Right atrium auricular region (tissue), 2 donors: ENCODE data around the gene UGT1A6. TPM values are rescaled to one million over a fixed set of nuclear protein-coding genes. Genes with fewer than 3 reads are reported as not detected.

Experiments
- DNase-seq: peaks from one replicate; pipeline ENCODE4 v3.0.0-alpha.2; 2019; ENCODE audit warnings: low spot score
- H3K27ac ChIP-seq, 2 donors: fragments of 200-600 bp; sonication (generic); 1 replicate in 1 of 2; 2 replicates in 1 of 2; pipeline ENCODE4 v1.5.1; 2016 to 2019
- H3K27me3 ChIP-seq, 2 donors: fragments of 200-600 bp; sonication (generic); one replicate each; pipeline versions ENCODE4 v1.5.1 to v1.6.0; 2017 to 2019
- H3K36me3 ChIP-seq: fragments of 200-600 bp; sonication (generic); one replicate; pipeline ENCODE4 v1.5.1; 2016
- H3K4me1 ChIP-seq, 2 donors: fragments of 200-600 bp; sonication (generic); one replicate each; pipeline versions ENCODE4 v1.5.1 to v1.6.0; 2017 to 2019
- H3K4me3 ChIP-seq, 2 donors: fragments of 200-600 bp; sonication (generic); 1 replicate in 1 of 2; 2 replicates in 1 of 2; pipeline ENCODE4 v1.5.1; 2017 to 2019; ENCODE audit warnings: mild to moderate bottlenecking in 1 of 2, moderate library complexity in 1 of 2
- H3K9me3 ChIP-seq, 2 donors: fragments of 200-600 bp; sonication (generic); one replicate each; pipeline ENCODE4 v1.5.1; 2019
- total RNA-seq, 2 donors: library from RNA; depleted of rRNA; stranded (reverse); fragments of >200 nt; gene quantifications; one replicate each; pipeline ENCODE4 v1.1.0, GENCODE V29; 2016
- TF ChIP-seq, protein P1 (sequence below), 2 donors: fragments of 200-600 bp; sonication (generic); IDR thresholded peaks; one replicate each; pipeline ENCODE4 v1.5.1; 2019; ENCODE audit warnings: antibody characterized with exemption in 2 of 2

The UGT1A6 gene
- total RNA-seq, 2 donors from 2014 or later = not detected

DNA sequence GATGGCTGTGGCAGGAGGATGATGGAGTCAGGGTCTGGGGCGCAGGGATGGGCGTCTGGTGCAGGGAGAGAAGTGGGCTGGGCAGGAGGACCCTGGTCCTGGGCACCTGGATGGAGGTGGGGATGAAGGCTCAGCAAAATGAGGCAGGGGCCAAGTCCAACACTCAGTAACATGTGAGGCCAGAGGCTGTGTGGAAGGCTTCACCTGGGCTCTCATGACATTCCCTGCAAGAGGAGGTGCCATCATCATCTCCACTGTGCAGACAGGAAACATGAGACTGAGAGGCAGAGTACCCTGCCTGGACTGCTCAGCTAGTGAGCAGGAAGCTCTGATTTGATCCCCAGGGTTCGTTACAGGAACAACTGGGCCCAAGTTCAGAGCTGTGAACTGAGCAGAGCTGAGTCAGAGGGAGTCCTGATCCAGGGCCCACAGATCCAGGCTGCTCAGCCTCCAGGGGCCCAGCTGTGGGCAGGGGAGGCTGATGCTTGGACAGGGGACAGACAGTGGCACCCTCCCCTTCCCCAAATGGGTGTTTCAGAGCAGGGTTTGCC is 124.7 kb downstream of the UGT1A6 start:
- no peaks in the 10 kb centered on the region for H3K27me3 ChIP-seq
- TF ChIP-seq, protein P1, sequence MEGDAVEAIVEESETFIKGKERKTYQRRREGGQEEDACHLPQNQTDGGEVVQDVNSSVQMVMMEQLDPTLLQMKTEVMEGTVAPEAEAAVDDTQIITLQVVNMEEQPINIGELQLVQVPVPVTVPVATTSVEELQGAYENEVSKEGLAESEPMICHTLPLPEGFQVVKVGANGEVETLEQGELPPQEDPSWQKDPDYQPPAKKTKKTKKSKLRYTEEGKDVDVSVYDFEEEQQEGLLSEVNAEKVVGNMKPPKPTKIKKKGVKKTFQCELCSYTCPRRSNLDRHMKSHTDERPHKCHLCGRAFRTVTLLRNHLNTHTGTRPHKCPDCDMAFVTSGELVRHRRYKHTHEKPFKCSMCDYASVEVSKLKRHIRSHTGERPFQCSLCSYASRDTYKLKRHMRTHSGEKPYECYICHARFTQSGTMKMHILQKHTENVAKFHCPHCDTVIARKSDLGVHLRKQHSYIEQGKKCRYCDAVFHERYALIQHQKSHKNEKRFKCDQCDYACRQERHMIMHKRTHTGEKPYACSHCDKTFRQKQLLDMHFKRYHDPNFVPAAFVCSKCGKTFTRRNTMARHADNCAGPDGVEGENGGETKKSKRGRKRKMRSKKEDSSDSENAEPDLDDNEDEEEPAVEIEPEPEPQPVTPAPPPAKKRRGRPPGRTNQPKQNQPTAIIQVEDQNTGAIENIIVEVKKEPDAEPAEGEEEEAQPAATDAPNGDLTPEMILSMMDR (IDR thresholded peaks at IDR 0.05) = no peak
- no peaks in the 10 kb centered on the region for H3K4me1 ChIP-seq
- DNase-seq = no peak
- no peak overlapping the region for H3K27ac ChIP-seq
- H3K9me3 ChIP-seq = peaks cover 0 to 10% of the 10 kb centered on the region in 2 donors
- H3K36me3 ChIP-seq = no peaks in the 10 kb centered on the region
- no peak overlapping the region for H3K4me3 ChIP-seq

DNA sequence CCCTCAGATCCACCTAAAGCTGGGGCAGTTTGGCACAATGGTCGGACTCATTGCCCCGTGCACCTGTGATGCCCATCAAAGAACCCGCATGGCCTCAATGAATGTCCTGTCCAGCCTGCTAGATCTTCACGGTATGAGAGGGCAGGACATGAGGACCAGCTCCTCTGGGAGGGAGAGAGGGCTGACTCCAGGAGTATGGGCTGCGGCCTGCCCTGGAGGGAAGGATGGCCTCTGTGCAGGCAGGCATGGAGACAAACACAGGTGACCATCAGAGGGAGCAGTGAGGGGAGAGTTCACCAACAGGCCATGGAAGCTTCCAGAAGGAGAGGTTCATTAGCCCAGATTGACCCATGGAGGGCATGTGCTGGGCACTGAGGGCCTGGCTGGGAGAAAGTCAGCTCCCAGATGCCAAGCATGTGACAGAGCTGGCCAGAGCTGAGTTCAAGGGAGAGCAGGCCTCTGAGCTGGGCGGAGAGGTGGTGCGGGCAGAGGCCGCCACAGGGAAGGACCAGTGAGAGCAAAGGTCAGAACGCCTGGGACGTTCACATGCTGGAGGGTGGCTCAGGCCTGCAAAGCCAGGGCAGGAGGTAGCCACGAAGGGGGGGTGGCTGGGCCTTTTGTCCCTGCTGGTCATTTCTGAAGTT is 125.4 kb downstream of the UGT1A6 start:
- Histone ChIP-seq H3K4me1 (no peaks in the 10 kb centered on the region), H3K9me3 (peaks cover 0 to 10% of the 10 kb centered on the region in 2 donors), H3K4me3 (no peak overlapping the region), H3K36me3 (no peaks in the 10 kb centered on the region), H3K27ac (no peak overlapping the region), H3K27me3 (no peaks in the 10 kb centered on the region)
- no peak for DNase-seq
- TF ChIP-seq, protein P1 (IDR thresholded peaks at IDR 0.05) = no peak

DNA sequence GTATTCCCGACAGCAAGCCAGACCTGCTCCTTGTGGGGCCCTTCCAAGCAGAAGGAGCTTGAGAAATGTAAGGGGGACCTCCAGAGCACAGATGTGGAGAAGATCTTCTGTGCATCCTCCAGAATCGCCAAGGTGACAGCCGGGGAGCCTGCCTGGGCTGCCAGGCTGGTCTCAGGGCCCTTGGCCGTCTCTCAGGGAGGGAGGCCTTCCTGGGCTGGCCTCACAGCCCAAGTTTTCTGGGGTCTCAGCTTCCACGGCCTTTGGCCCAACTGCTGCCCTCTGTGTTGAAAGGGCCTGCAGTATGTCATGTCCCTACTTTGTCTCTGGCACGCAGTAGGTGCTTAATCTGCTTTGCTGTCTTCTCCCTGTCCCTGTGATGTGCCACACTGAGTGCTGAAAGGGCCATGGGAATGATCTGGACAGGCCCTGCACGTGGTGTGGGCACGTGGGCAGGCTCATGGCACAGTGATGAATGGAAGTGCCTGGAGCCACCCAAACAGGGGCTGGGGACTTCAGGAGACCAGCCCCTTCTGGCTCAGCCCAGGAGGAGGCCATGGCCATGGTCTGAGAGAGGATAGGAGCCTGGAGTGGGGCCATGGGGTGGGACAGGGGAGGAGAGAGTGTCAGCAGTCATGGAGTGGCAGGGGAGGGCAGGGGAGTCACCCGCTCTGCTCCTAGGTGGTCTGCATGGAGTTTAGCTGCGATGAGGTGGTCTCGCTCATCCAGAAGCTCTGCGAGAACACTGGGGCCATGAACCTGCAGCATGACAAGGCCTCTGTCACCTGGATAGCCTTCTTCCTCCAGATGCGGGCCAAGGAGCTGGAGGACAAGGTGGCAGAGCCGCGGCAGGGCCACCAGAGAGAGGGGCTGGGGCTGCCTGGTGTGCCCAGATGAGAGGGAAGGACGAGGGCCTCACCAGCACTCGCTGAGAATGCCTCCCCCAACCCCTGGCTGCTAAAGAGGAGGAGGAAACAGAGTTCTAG is 126.2 kb downstream of the UGT1A6 start:
- Histone ChIP-seq H3K27me3 (no peaks in the 10 kb centered on the region), H3K9me3 (peaks cover 0 to 10% of the 10 kb centered on the region in 2 donors), H3K4me3 (no peak overlapping the region), H3K4me1 (no peaks in the 10 kb centered on the region), H3K27ac (no peak overlapping the region), H3K36me3 (no peaks in the 10 kb centered on the region)
- DNase-seq = no peak
- TF ChIP-seq, protein P1 (IDR thresholded peaks at IDR 0.05) = no peak

DNA sequence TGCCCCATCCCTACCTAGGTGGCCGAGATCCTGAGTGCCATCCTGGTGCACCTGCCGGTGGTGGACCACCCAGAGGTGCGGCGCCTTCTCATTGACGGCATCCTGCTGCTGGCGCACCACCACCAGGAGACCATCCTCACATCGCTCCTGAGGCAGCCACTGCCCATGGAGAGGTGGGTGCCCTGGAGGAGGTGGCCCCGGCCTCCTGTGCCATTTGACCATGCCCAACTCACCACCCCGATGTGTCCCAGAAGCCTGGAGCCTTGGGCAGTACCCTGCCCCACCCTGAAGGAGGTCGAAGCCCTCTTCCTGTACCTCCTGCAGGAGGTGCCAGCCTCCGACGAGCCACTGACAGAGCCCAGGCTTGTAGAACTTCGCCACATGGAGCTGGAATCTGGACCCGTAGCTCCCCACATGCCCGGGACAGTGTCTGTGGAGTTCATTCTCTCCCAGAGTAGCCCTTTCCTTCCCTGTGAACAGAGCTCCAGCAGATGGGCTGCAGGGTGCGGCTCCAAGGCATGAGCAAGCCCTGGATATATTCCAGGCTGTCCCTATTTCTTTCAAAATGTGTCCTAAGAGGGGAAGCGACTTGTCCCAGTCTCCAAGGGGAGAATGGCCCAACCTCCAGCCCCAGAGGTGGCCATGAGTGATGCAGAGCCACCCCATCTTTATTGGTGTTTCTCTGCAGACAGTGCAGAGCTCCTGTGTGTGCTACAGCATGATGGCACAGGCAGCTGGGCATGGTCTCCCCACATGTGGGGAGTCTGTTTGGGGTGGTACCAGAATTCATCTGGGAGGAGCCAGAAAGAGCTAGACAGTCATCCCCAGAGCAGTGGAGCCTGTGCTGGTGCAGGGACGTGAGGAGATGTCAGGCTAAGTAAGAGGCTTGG is 127.4 kb downstream of the UGT1A6 start:
- Histone ChIP-seq H3K4me1 (no peaks in the 10 kb centered on the region), H3K36me3 (no peaks in the 10 kb centered on the region), H3K9me3 (peaks cover 0 to 10% of the 10 kb centered on the region in 2 donors), H3K27me3 (no peaks in the 10 kb centered on the region), H3K27ac (no peak overlapping the region), H3K4me3 (no peak overlapping the region)
- DNase-seq = no peak
- TF ChIP-seq, protein P1 (IDR thresholded peaks at IDR 0.05) = no peak

DNA sequence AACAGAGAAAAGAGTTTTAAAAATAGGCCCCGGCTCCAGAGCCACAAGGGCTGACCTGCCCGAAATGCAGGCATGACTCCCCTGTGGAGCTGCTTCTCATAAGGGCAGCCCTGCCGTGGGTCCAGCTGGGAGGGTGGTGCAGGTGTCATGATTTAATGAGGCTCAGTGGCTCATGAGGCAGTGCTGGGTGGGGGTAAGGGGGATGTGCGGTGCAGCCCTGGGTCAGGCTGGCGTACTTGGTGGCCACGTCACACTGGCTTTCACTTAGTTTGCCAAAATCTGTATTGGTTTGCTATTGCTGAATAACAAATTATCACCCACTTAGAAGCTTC is 128.1 kb downstream of the UGT1A6 start:
- Histone ChIP-seq H3K27me3 (no peaks in the 10 kb centered on the region), H3K36me3 (no peaks in the 10 kb centered on the region), H3K4me3 (no peak overlapping the region), H3K27ac (no peak overlapping the region), H3K4me1 (no peaks in the 10 kb centered on the region), H3K9me3 (peaks cover 0 to 10% of the 10 kb centered on the region in 2 donors)
- DNase-seq = no peak
- TF ChIP-seq, protein P1 (IDR thresholded peaks at IDR 0.05) = no peak
